ENCODE measurements around the gene MBNL3.

DNA sequence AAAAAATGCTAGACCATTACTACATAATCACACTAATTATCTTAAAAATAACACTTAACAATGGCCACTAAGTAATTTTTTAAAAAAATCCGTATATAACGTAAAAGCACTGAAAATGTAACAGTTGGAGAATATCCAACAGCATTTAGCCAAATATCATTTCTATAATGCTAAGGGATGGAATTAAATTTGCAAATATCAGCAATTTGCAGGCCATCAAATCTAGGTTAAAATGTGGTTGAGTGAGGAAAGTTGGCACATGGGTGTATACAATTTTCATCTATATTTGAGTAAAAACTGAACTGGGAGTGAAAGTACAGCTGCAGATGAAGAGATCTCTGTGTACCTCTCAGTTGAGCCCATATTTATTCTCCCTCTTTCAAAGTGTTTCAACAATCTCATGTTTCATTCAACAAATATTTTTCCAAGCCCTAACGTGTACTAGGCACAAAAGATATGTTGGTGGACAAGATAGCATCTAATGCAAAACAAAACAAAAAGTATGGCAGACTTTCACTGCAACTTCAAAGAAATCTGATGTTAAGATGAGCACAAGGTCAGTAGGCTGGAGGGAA, 63.0 kb downstream of the MBNL3 start:
- TF ChIP-seq ELF1 (IDR thresholded peaks at IDR 0.05; ENCODE audit: borderline replicate concordance, low read depth) = no peak
- no peak for TF ChIP-seq EZH2 (IDR thresholded peaks at IDR 0.05)
- no peak for TF ChIP-seq ZNF274 (IDR thresholded peaks at IDR 0.05; ENCODE audit: low read depth, low read length)
- no peak for TF ChIP-seq SRF (IDR thresholded peaks at IDR 0.05; ENCODE audit: low read depth)
- TF ChIP-seq, protein P1, sequence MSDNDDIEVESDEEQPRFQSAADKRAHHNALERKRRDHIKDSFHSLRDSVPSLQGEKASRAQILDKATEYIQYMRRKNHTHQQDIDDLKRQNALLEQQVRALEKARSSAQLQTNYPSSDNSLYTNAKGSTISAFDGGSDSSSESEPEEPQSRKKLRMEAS (IDR thresholded peaks at IDR 0.05) = no peak
- no peak for TF ChIP-seq YY1 (IDR thresholded peaks at IDR 0.05; ENCODE audit: extremely low read depth, insufficient replicate concordance, low read depth, low read length)
- TF ChIP-seq, protein P2, sequence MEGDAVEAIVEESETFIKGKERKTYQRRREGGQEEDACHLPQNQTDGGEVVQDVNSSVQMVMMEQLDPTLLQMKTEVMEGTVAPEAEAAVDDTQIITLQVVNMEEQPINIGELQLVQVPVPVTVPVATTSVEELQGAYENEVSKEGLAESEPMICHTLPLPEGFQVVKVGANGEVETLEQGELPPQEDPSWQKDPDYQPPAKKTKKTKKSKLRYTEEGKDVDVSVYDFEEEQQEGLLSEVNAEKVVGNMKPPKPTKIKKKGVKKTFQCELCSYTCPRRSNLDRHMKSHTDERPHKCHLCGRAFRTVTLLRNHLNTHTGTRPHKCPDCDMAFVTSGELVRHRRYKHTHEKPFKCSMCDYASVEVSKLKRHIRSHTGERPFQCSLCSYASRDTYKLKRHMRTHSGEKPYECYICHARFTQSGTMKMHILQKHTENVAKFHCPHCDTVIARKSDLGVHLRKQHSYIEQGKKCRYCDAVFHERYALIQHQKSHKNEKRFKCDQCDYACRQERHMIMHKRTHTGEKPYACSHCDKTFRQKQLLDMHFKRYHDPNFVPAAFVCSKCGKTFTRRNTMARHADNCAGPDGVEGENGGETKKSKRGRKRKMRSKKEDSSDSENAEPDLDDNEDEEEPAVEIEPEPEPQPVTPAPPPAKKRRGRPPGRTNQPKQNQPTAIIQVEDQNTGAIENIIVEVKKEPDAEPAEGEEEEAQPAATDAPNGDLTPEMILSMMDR (IDR thresholded peaks at IDR 0.05 in 2 of 3, conservative IDR thresholded peaks at IDR 0.05 in 1 of 3; ENCODE audit: borderline replicate concordance in 1 of 3, insufficient read depth in 1 of 3, low read depth in 2 of 3, low read length in 2 of 3) = no peak

Data from HCT116 (cell line).